Measurements from ENCODE around the gene RNF150.

DNA sequence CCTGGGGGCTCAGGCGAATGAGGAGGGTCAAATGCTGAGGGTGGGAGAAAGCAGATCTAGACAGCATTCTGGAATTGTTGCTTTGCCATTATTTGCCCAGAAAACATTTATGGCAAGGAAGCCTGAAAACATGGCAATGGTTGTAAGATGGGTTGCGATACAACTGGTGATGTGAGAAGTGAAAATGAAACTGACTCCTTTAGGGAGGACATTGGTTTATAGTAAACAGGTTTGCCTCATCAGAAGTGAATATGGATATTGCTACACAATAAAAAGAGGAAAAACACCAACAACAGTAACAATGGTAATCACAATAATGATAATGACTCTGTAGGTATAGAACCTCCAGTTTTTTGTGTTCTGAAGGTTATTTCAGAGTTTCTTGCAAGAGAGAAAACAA lies 270.1 kb downstream of the RNF150 start:
- TF ChIP-seq, protein P1, sequence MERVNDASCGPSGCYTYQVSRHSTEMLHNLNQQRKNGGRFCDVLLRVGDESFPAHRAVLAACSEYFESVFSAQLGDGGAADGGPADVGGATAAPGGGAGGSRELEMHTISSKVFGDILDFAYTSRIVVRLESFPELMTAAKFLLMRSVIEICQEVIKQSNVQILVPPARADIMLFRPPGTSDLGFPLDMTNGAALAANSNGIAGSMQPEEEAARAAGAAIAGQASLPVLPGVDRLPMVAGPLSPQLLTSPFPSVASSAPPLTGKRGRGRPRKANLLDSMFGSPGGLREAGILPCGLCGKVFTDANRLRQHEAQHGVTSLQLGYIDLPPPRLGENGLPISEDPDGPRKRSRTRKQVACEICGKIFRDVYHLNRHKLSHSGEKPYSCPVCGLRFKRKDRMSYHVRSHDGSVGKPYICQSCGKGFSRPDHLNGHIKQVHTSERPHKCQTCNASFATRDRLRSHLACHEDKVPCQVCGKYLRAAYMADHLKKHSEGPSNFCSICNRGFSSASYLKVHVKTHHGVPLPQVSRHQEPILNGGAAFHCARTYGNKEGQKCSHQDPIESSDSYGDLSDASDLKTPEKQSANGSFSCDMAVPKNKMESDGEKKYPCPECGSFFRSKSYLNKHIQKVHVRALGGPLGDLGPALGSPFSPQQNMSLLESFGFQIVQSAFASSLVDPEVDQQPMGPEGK (CRISPR knock-in tag; IDR thresholded peaks at IDR 0.05; ENCODE audit: borderline replicate concordance) = no peak
- TF ChIP-seq RARB (CRISPR knock-in tag; IDR thresholded peaks at IDR 0.05) (no peak), ARNTL (CRISPR knock-in tag; IDR thresholded peaks at IDR 0.05; ENCODE audit: borderline replicate concordance, low read depth) (no peak), TOX (CRISPR knock-in tag; IDR thresholded peaks at IDR 0.05; ENCODE audit: borderline replicate concordance) (no peak), SNAI2 (CRISPR knock-in tag; IDR thresholded peaks at IDR 0.05) (no peak), PPARA (CRISPR knock-in tag; IDR thresholded peaks at IDR 0.05; ENCODE audit: borderline replicate concordance) (no peak), ISL1 (CRISPR knock-in tag; IDR thresholded peaks at IDR 0.05) (no peak), ZFP30 (CRISPR knock-in tag; IDR thresholded peaks at IDR 0.05) (no peak)
- TF ChIP-seq, protein P2, sequence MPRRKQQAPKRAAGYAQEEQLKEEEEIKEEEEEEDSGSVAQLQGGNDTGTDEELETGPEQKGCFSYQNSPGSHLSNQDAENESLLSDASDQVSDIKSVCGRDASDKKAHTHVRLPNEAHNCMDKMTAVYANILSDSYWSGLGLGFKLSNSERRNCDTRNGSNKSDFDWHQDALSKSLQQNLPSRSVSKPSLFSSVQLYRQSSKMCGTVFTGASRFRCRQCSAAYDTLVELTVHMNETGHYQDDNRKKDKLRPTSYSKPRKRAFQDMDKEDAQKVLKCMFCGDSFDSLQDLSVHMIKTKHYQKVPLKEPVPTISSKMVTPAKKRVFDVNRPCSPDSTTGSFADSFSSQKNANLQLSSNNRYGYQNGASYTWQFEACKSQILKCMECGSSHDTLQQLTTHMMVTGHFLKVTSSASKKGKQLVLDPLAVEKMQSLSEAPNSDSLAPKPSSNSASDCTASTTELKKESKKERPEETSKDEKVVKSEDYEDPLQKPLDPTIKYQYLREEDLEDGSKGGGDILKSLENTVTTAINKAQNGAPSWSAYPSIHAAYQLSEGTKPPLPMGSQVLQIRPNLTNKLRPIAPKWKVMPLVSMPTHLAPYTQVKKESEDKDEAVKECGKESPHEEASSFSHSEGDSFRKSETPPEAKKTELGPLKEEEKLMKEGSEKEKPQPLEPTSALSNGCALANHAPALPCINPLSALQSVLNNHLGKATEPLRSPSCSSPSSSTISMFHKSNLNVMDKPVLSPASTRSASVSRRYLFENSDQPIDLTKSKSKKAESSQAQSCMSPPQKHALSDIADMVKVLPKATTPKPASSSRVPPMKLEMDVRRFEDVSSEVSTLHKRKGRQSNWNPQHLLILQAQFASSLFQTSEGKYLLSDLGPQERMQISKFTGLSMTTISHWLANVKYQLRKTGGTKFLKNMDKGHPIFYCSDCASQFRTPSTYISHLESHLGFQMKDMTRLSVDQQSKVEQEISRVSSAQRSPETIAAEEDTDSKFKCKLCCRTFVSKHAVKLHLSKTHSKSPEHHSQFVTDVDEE (CRISPR knock-in tag; IDR thresholded peaks at IDR 0.05) = no peak

All from SK-N-SH treated with all-trans-retinoic acid at 6 μM for 48 hours (cell line).